Muscle of arm (tissue), 12 donors: ENCODE data around the gene SDCBP2. TPM values are rescaled to one million over a fixed set of nuclear protein-coding genes. Genes with fewer than 3 reads are reported as not detected.
"Not testable (repeated sequence)": the region's sequence is repeated elsewhere in the genome, so short reads cannot be mapped to it uniquely, and the experiment has no call there.

ENCODE experiments used
- DNase-seq: peaks from one replicate; pipeline ENCODE4 v3.0.0-alpha.2; 2013
- polyA plus RNA-seq, 12 donors: library from polyadenylated mRNA; unstranded; fragments of 120-200 nt; gene quantifications; one replicate each; pipeline ENCODE4 v1.2.1, GENCODE V29; 2013; ENCODE audit not compliant: insufficient read length in 12 of 12

The SDCBP2 gene
- polyA plus RNA-seq, 12 donors, result 1.3 to 8.0 (median 1.8) TPM; not detected in 1

GRCh38 chr20:1360094-1360846 is 31.3 kb upstream of the SDCBP2 start:
- DNase-seq, result no peak

GRCh38 chr20:1357921-1358671 is 29.2 kb upstream of the SDCBP2 start:
- DNase-seq, result no peak

GRCh38 chr20:1353956-1354355 is 25.0 kb upstream of the SDCBP2 start:
- DNase-seq, result no peak

GRCh38 chr20:1346315-1346969 is 17.5 kb upstream of the SDCBP2 start:
- DNase-seq, result no peak

- no peak for DNase-seq
Observed at GRCh38 chr20:1345756-1346093, 16.8 kb upstream of the SDCBP2 start.

GRCh38 chr20:1345030-1345755 is 16.3 kb upstream of the SDCBP2 start:
- no peak for DNase-seq

- DNase-seq, result not testable (repeated sequence)
Observed at GRCh38 chr20:1343446-1344124, 14.6 kb upstream of the SDCBP2 start.

- no peak for DNase-seq
Observed at GRCh38 chr20:1341561-1342265, 12.8 kb upstream of the SDCBP2 start.

GRCh38 chr20:1338801-1339200 is 9.9 kb upstream of the SDCBP2 start:
- no peak for DNase-seq

- no peak for DNase-seq
Observed at GRCh38 chr20:1338096-1338495, 9.2 kb upstream of the SDCBP2 start.

GRCh38 chr20:1337441-1337840 is 8.5 kb upstream of the SDCBP2 start:
- DNase-seq, result no peak

GRCh38 chr20:1336699-1337367 is 7.9 kb upstream of the SDCBP2 start:
- DNase-seq, result no peak

- no peak for DNase-seq
Observed at GRCh38 chr20:1335961-1336698, 7.2 kb upstream of the SDCBP2 start.

GRCh38 chr20:1334761-1335160 is 5.8 kb upstream of the SDCBP2 start:
- DNase-seq, result no peak

- no peak for DNase-seq
Observed at GRCh38 chr20:1334370-1334731, 5.4 kb upstream of the SDCBP2 start.

- no peak for DNase-seq
Observed at GRCh38 chr20:1333462-1334369, 4.8 kb upstream of the SDCBP2 start.

- DNase-seq, result no peak
Observed at GRCh38 chr20:1332749-1333300, 3.9 kb upstream of the SDCBP2 start.

- no peak for DNase-seq
Observed at GRCh38 chr20:1331801-1332453, 3.0 kb upstream of the SDCBP2 start.
